GM23248 (cell line): Measurements from ENCODE around the gene HIF1AN.

ENCODE experiments used
- EZH2 ChIP-seq: fragments of 200-600 bp; sonication (generic); IDR thresholded peaks from 2 replicates; pipeline ENCODE4 v1.6.1; 2018; ENCODE audit warnings: antibody characterized with exemption, mild to moderate bottlenecking; ENCODE audit not compliant: insufficient read depth, poor library complexity, severe bottlenecking
- EZH2phosphoT487 ChIP-seq: fragments of 200-600 bp; sonication (generic); IDR thresholded peaks from 2 replicates; pipeline ENCODE4 v1.6.1; 2018; ENCODE audit warnings: antibody characterized with exemption, moderate library complexity, mild to moderate bottlenecking, low read depth; ENCODE audit not compliant: insufficient read depth

DNA sequence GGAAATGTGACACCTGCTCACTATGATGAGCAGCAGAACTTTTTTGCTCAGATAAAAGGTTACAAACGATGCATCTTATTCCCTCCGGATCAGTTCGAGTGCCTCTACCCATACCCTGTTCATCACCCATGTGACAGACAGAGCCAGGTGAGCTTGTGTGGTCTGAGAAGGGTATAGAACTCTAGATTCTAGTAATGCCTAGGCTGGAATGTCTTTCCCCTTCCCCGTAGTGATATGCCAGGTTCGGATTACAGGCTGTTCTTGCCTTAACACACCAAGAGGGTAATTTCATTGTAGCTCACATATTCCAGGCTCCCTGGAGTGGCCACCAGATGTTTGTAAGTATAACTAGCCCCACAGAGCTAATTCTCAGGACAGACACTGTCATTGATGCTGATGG, 9.2 kb downstream of the HIF1AN start:
- no peak for TF ChIP-seq EZH2
- TF ChIP-seq EZH2phosphoT487, result no peak
